B cell (primary cell): Measurements from ENCODE around the gene FUNDC1. TPM values are rescaled to one million over a fixed set of nuclear protein-coding genes. Genes with fewer than 3 reads are reported as not detected.

ENCODE experiments used
- ATAC-seq: fragments of 200-7000 bp; cut with Tn5 transposase; one replicate; pipeline ENCODE4 v1.10.0; 2021; ENCODE audit warnings: low read depth, mild to moderate bottlenecking, moderate number of reproducible peaks, moderate library complexity
- CTCF ChIA-PET: fragments of 350-600 bp; sonication (Branson Sonifier 250); formaldehyde crosslinking; loops from one replicate; lab custom pipeline; 2021; ENCODE audit warnings: antibody characterized with exemption, inconsistent platforms; lab: Charles Lee
- POLR2A ChIA-PET: fragments of 350-600 bp; sonication (Branson Sonifier 250); formaldehyde crosslinking; loops from one replicate; lab custom pipeline; 2021; ENCODE audit warnings: antibody characterized with exemption; lab: Charles Lee
- DNase-seq: peaks from one replicate; pipeline ENCODE4 v3.0.0; 2013
- H2AFZ ChIP-seq: 2 replicates; pipeline ENCODE4 v1.6.1; 2012; ENCODE audit warnings: mild to moderate bottlenecking, low read depth, low read length; ENCODE audit not compliant: insufficient read depth, poor library complexity, severe bottlenecking
- H3K27ac ChIP-seq, 2 donors: 1 replicate in 1 of 2; 2 replicates in 1 of 2; pipeline ENCODE4 v1.5.1; 2012 to 2013; ENCODE audit warnings: low read length in 2 of 2, mild to moderate bottlenecking in 2 of 2, moderate library complexity in 1 of 2
- H3K27me3 ChIP-seq, 4 experiments: fragments of 200-600 bp in 1 of 4; sonication (generic) in 1 of 4; replicated peaks in 1 of 4; 1 replicate in 2 of 4; 2 replicates in 2 of 4; pipeline versions ENCODE4 v1.6.1 to v1.7.0; 2013 to 2016; ENCODE audit warnings: low read length in 3 of 4, mild to moderate bottlenecking in 2 of 4, mixed read lengths in 1 of 4, moderate library complexity in 1 of 4; ENCODE audit not compliant: insufficient read depth in 4 of 4, control insufficient read depth in 3 of 4; ENCODE audit errors: control extremely low read depth in 1 of 4
- H3K36me3 ChIP-seq, 2 experiments: replicated peaks in 1 of 2; 1 replicate in 1 of 2; 2 replicates in 1 of 2; pipeline versions ENCODE4 v1.6.1 to v1.7.1; 2013; ENCODE audit warnings: low read length in 1 of 2; ENCODE audit not compliant: insufficient read depth in 2 of 2, control insufficient read depth in 1 of 2; ENCODE audit errors: control extremely low read depth in 1 of 2, extremely low read depth in 1 of 2
- H3K4me1 ChIP-seq, 2 donors: fragments of 200-600 bp in 1 of 2; sonication (generic) in 1 of 2; 1 replicate in 1 of 2; 2 replicates in 1 of 2; pipeline versions ENCODE4 v1.5.1 to v1.6.1; 2013 to 2017; ENCODE audit warnings: low read length in 2 of 2; ENCODE audit not compliant: control insufficient read depth in 2 of 2, insufficient read depth in 2 of 2
- H3K4me2 ChIP-seq: replicated peaks from 2 replicates; pipeline ENCODE3; 2012; ENCODE audit warnings: mild to moderate bottlenecking, low read depth, low read length; ENCODE audit not compliant: poor library complexity, severe bottlenecking
- H3K4me3 ChIP-seq, 5 experiments: fragments of 200-600 bp in 1 of 5; sonication (generic) in 1 of 5; 1 replicate in 3 of 5; 2 replicates in 2 of 5; pipeline versions ENCODE4 v1.5.1 to v1.7.0; 2011 to 2016; ENCODE audit warnings: low read length in 4 of 5, mild to moderate bottlenecking in 4 of 5, low read depth in 2 of 5, control low read depth in 1 of 5, moderate library complexity in 1 of 5; ENCODE audit not compliant: insufficient read depth in 1 of 5; ENCODE audit errors: control extremely low read depth in 1 of 5, extremely low read depth in 1 of 5
- H3K79me2 ChIP-seq: fragments of 200-600 bp; sonication (generic); one replicate; pipeline ENCODE4 v1.6.0; 2016; ENCODE audit warnings: low read length; ENCODE audit not compliant: control insufficient read depth, insufficient read depth
- H3K9ac ChIP-seq: fragments of 200-600 bp; sonication (generic); 2 replicates; pipeline ENCODE4 v1.6.1; 2017; ENCODE audit warnings: mild to moderate bottlenecking, low read length, moderate library complexity
- H3K9me3 ChIP-seq, 3 donors: one replicate each; pipeline versions ENCODE4 v1.6.1 to v1.7.1; 2013; ENCODE audit warnings: low read length in 2 of 3; ENCODE audit not compliant: control insufficient read depth in 2 of 3, insufficient read depth in 1 of 3; ENCODE audit errors: control extremely low read depth in 1 of 3
- H4K20me1 ChIP-seq: 2 replicates; pipeline ENCODE4 v1.6.0; 2012; ENCODE audit warnings: mild to moderate bottlenecking, low read length; ENCODE audit not compliant: insufficient read depth, control insufficient read depth, poor library complexity, severe bottlenecking
- H3K27ac Mint-ChIP-seq: one replicate; pipeline ENCODE4 v1.8.0; 2021; ENCODE audit warnings: mixed read lengths
- H3K27me3 Mint-ChIP-seq: one replicate; pipeline ENCODE4 v1.8.0; 2021; ENCODE audit warnings: mixed read lengths
- H3K4me1 Mint-ChIP-seq: one replicate; pipeline ENCODE4 v1.8.0; 2021; ENCODE audit warnings: mixed read lengths
- H3K4me3 Mint-ChIP-seq: one replicate; pipeline ENCODE4 v1.8.0; 2021; ENCODE audit warnings: mixed read lengths
- H3K9me3 Mint-ChIP-seq: one replicate; pipeline ENCODE4 v1.8.0; 2022; ENCODE audit warnings: mixed read lengths; ENCODE audit not compliant: insufficient read depth
- CTCF ChIP-seq: fragments of 200-600 bp; IDR thresholded peaks from one replicate; pipeline ENCODE4 v1.8.0; 2022; ENCODE audit warnings: antibody characterized with exemption, mild to moderate bottlenecking
- EZH2 ChIP-seq: IDR thresholded peaks from 2 replicates; pipeline ENCODE4 v1.6.1; 2012; ENCODE audit warnings: borderline replicate concordance, low read depth, mild to moderate bottlenecking, moderate library complexity, low read length; ENCODE audit not compliant: insufficient read depth, poor library complexity, severe bottlenecking
- WGBS: methylation state at CpG from one replicate; pipeline ENCODE4 v1.1.5; 2013; ENCODE audit warnings: missing lambda C conversion rate; ENCODE audit not compliant: insufficient coverage; 5-methylcytosine and 5-hydroxymethylcytosine counted together
- intact Hi-C: fragments of 100-400 bp; cut with micrococcal nuclease; formaldehyde crosslinking; loops from one replicate; pipeline ENCODE4 v1.10.0; 2022
- polyA plus RNA-seq: library from polyadenylated mRNA; depleted of rRNA; stranded (reverse); fragments of >200 nt; gene quantifications from 2 replicates; pipeline ENCODE4 v1.2.3, GENCODE V29; 2012
- total RNA-seq, 2 donors: library from RNA; stranded (reverse); fragments of 120-200 nt in 1 of 2; gene quantifications; 1 replicate in 1 of 2; 2 replicates in 1 of 2; pipeline versions ENCODE4 v1.2.3 to v1.2.4, GENCODE V29; 2013 to 2022

FUNDC1 gene
- total and polyA plus RNA-seq, 2 donors (not counting 1 experiment from before 2014, with no cell fraction given): 5.7 to 6.6 TPM

DNA sequence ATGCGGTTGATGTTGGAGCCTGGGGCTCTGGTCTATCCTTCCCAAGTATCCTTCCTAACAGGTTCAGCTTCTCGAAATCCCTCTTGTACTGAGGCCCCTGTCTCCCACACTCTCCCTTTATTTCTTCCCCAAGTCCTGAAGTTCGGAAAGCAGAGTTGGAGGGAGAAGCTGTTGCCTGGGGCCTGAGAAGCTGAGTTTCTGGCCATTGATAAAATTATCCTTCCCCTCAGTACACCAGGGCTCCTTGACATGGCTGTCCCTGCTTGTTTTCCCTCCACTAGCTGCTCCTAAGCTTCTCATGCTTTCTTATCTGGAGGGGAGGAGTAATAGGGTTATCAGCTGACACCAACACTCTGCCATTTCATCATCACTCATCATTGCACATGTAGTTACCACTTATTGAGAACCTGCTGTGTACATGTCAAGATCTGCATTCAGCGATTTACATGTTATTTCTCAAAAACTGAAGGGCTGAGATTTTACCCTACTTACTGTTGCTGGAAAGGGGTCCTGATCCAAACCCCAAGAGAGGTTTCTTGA, 58.0 kb downstream of the FUNDC1 start:
- Histone ChIP-seq H3K27ac (no peak overlapping the region), H3K4me2 (no peak overlapping the region), H2AFZ (no peak overlapping the region), H3K27me3 (no peaks in the 10 kb centered on the region), H3K9me3 (no peaks in the 10 kb centered on the region), H3K4me3 (no peak overlapping the region), H4K20me1 (no peaks in the 10 kb centered on the region), H3K9ac (no peak overlapping the region), H3K79me2 (no peaks in the 10 kb centered on the region), H3K4me1 (no peaks in the 10 kb centered on the region), H3K36me3 (no peaks in the 10 kb centered on the region)
- Mint-ChIP-seq H3K4me3 (no peak overlapping the region), H3K9me3 (no peaks in the 10 kb centered on the region), H3K27ac (no peak overlapping the region), H3K4me1 (no peaks in the 10 kb centered on the region), H3K27me3 (peaks cover 7% of the 10 kb centered on the region)
- intact Hi-C loops: no loop called here
- CTCF ChIA-PET: no interaction called here
- DNase-seq (no peak), ATAC-seq (no peak)
- POLR2A ChIA-PET: no interaction called here
- no CpG with 5 or more reads among the region's 4 CpGs for WGBS
- no peak for TF ChIP-seq CTCF

- H3K9me3 ChIP-seq: no peaks in the 10 kb centered on the region
- H3K27ac ChIP-seq: no peak overlapping the region
- H3K9me3 Mint-ChIP-seq: no peaks in the 10 kb centered on the region
- ATAC-seq (no peak), DNase-seq (no peak)
- TF ChIP-seq EZH2 (no peak), CTCF (no peak)
- H4K20me1 ChIP-seq: no peaks in the 10 kb centered on the region
- H3K9ac ChIP-seq: no peak overlapping the region
- intact Hi-C loops: no loop called here
- no peak overlapping the region for H2AFZ ChIP-seq
- no peak overlapping the region for H3K4me2 ChIP-seq
- no peaks in the 10 kb centered on the region for H3K4me1 Mint-ChIP-seq
- H3K36me3 ChIP-seq: no peaks in the 10 kb centered on the region
- WGBS: 100% methylated on average over 4 of the region's 8 CpGs
- ChIA-PET CTCF (no interaction called here), POLR2A (no interaction called here)
- H3K27me3 ChIP-seq: no peaks in the 10 kb centered on the region
- no peak overlapping the region for H3K4me3 Mint-ChIP-seq
- H3K27ac Mint-ChIP-seq: no peak overlapping the region
- H3K27me3 Mint-ChIP-seq: peaks cover 7% of the 10 kb centered on the region
- H3K79me2 ChIP-seq: no peaks in the 10 kb centered on the region
- H3K4me1 ChIP-seq: no peaks in the 10 kb centered on the region
- no peak overlapping the region for H3K4me3 ChIP-seq
These were observed 58.6 kb downstream of the FUNDC1 start for GRCh38 chrX:44483965-44484606.
